SK-N-SH treated with all-trans-retinoic acid at 6 μM for 48 hours (cell line): ENCODE measurements around the gene C19orf85.

Experiments used
- ARNTL ChIP-seq: fragments of 450-650 bp; formaldehyde crosslinking; IDR thresholded peaks from 2 replicates; pipeline ENCODE4 v1.5.0; 2020; ENCODE audit warnings: low read depth, mild to moderate bottlenecking, moderate library complexity, borderline replicate concordance
- CSDC2 ChIP-seq: fragments of 250-450 bp; sonication (Bioruptor Pico); IDR thresholded peaks from 2 replicates; pipeline ENCODE4 v1.5.0; 2020; ENCODE audit warnings: mild to moderate bottlenecking, moderate library complexity
- ISL1 ChIP-seq: fragments of 250-450 bp; sonication (Bioruptor Pico); IDR thresholded peaks from 2 replicates; pipeline ENCODE4 v2.1.2; 2022; ENCODE audit warnings: mild to moderate bottlenecking, moderate library complexity
- PATZ1 ChIP-seq: fragments of 250-450 bp; sonication (Bioruptor Pico); IDR thresholded peaks from 2 replicates; pipeline ENCODE4 v1.8.0; 2020; ENCODE audit warnings: mild to moderate bottlenecking, moderate library complexity, borderline replicate concordance
- RARB ChIP-seq: fragments of 250-450 bp; sonication (Bioruptor Pico); IDR thresholded peaks from 2 replicates; pipeline ENCODE4 v1.8.0; 2021; ENCODE audit warnings: mild to moderate bottlenecking, moderate library complexity
- TCF4 ChIP-seq: fragments of 250-450 bp; sonication (Bioruptor Pico); IDR thresholded peaks from 2 replicates; pipeline ENCODE4 v1.8.0; 2021; ENCODE audit warnings: mild to moderate bottlenecking, moderate library complexity, borderline replicate concordance
- ZC3H10 ChIP-seq: fragments of 250-450 bp; sonication (Bioruptor Pico); IDR thresholded peaks from 2 replicates; pipeline ENCODE4 v1.5.1; 2021; ENCODE audit warnings: mild to moderate bottlenecking, moderate library complexity
- ZFP3 ChIP-seq: fragments of 250-450 bp; sonication (Bioruptor Pico); IDR thresholded peaks from 2 replicates; pipeline ENCODE4 v1.5.0; 2020; ENCODE audit warnings: mild to moderate bottlenecking, moderate library complexity
- ZFP30 ChIP-seq: fragments of 450-650 bp; formaldehyde crosslinking; IDR thresholded peaks from 2 replicates; pipeline ENCODE4 v1.5.0; 2022; ENCODE audit warnings: mild to moderate bottlenecking, moderate library complexity
- ZNF565 ChIP-seq: fragments of 450-650 bp; formaldehyde crosslinking; conservative IDR thresholded peaks from 2 replicates; pipeline ENCODE4 v1.5.0; 2020; ENCODE audit warnings: low read depth, mild to moderate bottlenecking, moderate library complexity
- ZNF8 ChIP-seq: fragments of 450-650 bp; formaldehyde crosslinking; IDR thresholded peaks from 2 replicates; pipeline ENCODE4 v1.5.0; 2020; ENCODE audit warnings: mild to moderate bottlenecking, moderate library complexity
- TF ChIP-seq, protein P1 (sequence below): fragments of 250-450 bp; sonication (Bioruptor Pico); IDR thresholded peaks from 2 replicates; pipeline ENCODE4 v1.5.1; 2020; ENCODE audit warnings: low read depth, mild to moderate bottlenecking, moderate library complexity

GRCh38 chr19:55439052-55439451 lies 25.5 kb downstream of the C19orf85 start:
- no peak for TF ChIP-seq PATZ1
- no peak for TF ChIP-seq RARB (CRISPR knock-in tag)
- no peak for TF ChIP-seq ZNF565 (CRISPR knock-in tag)
- TF ChIP-seq, protein P1, sequence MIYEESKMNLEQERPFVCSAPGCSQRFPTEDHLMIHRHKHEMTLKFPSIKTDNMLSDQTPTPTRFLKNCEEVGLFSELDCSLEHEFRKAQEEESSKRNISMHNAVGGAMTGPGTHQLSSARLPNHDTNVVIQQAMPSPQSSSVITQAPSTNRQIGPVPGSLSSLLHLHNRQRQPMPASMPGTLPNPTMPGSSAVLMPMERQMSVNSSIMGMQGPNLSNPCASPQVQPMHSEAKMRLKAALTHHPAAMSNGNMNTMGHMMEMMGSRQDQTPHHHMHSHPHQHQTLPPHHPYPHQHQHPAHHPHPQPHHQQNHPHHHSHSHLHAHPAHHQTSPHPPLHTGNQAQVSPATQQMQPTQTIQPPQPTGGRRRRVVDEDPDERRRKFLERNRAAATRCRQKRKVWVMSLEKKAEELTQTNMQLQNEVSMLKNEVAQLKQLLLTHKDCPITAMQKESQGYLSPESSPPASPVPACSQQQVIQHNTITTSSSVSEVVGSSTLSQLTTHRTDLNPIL (CRISPR knock-in tag): no peak
- TF ChIP-seq CSDC2 (CRISPR knock-in tag): no peak
- TF ChIP-seq TCF4: no peak
- no peak for TF ChIP-seq ISL1 (CRISPR knock-in tag)
- no peak for TF ChIP-seq ZC3H10 (CRISPR knock-in tag)
- no peak for TF ChIP-seq ZFP3 (CRISPR knock-in tag)
- TF ChIP-seq ARNTL (CRISPR knock-in tag): no peak
- no peak for TF ChIP-seq ZNF8 (CRISPR knock-in tag)
- TF ChIP-seq ZFP30 (CRISPR knock-in tag): no peak
